Ovary (tissue), 3 donors: Measurements from ENCODE around the gene MEGF8.

Experiments used
- CTCF ChIP-seq, 3 donors: fragments of 450-650 bp in 2 of 3; fragments of 200-600 bp in 1 of 3; IDR thresholded peaks; one replicate each; pipeline versions ENCODE4 v1.5.1 to v1.8.0; 2016 to 2022; ENCODE audit warnings: antibody characterized with exemption in 3 of 3, mild to moderate bottlenecking in 1 of 3
- EP300 ChIP-seq: sonication (generic); formaldehyde crosslinking; IDR thresholded peaks from one replicate; pipeline ENCODE4 v1.6.1; 2017; ENCODE audit warnings: antibody characterized with exemption
- POLR2A ChIP-seq: fragments of 450-650 bp; IDR thresholded peaks from one replicate; pipeline ENCODE4 v1.6.1; 2017; ENCODE audit warnings: antibody characterized with exemption, mild to moderate bottlenecking, moderate library complexity
- donor health status: DM: no; HTN: no; CAD: no.

- TF ChIP-seq CTCF (IDR thresholded peaks at IDR 0.05): no peak
- TF ChIP-seq POLR2A: no peak
- TF ChIP-seq EP300: no peak
Observed at GRCh38 chr19:42367929-42368328, 42.5 kb downstream of the MEGF8 start.
